Stimulated activated CD4-positive, alpha-beta T cell treated with anti-CD3 and anti-CD28 coated beads, Interleukin-4, amount 100 ng/mL, for 48 hours (primary cell): Measurements from ENCODE around the gene P2RY8.
A peak's percentile ranks its signal among the peaks of the same experiment; 100 is the strongest.
"Not testable (repeated sequence)": the region's sequence is repeated elsewhere in the genome, so short reads cannot be mapped to it uniquely, and the experiment has no call there.

ENCODE experiments used
- DNase-seq, 2 donors: peaks; one replicate each; pipeline ENCODE4 v3.0.0-alpha.2; 2020; ENCODE audit warnings: low read depth in 2 of 2

Gene P2RY8

GRCh38 chrX:1545776-1546408 is 8.9 kb upstream of the P2RY8 start:
- no peak for DNase-seq

DNA sequence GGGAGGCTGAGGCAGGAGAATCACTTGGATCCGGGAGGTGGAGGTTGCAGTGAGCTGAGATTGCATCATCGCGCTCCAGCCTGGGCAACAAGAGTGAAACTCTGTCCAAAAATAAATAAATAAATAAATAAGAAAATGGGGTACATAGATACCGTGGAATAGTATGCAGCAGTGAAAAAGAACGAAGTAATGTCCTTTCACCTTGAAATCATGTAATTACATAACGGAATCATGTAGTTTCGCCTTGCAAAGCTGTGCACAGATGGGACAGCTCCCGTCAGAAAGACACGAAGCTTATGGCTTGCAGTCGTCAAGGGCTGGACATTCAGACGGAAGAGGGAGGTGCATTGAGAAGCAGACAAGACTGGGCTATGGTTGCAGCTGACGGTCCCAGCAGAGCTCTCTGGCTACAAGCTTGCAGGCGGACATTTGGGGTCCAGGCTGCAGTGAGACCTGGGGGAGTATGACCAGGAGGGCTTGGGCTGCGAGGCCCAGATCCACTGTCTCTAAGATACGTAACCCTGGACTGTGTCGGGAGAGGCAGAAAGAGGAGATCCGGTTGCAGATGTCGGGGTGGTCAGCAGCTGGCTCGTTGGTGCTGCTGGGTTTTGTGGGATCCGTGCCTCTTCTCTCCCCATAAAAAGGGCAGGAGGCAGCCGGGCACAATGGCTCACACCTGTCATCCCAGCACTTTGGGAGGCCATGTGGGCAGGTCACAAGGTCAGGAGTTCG is 6.2 kb upstream of the P2RY8 start:
- no peak for DNase-seq

DNA sequence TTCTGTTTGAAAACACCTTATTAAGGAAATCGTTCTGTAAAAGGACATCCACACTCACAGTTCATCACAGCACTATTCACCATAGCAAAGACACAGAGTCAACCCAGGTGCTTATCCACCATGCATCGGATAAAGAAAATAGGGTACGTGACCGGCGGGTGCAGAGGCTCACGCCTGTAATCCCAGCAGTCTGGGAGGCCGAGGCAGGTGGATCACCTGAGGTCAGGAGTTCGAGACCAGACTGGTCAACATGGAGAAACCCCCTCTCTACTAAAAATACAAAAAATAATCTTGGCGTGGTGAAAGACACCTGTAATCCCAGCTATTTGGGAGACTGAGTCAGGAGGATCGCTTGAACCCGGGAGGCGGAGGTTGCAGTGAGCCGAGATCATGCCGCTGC is 2.2 kb upstream of the P2RY8 start:
- DNase-seq, result not testable (repeated sequence)

DNA sequence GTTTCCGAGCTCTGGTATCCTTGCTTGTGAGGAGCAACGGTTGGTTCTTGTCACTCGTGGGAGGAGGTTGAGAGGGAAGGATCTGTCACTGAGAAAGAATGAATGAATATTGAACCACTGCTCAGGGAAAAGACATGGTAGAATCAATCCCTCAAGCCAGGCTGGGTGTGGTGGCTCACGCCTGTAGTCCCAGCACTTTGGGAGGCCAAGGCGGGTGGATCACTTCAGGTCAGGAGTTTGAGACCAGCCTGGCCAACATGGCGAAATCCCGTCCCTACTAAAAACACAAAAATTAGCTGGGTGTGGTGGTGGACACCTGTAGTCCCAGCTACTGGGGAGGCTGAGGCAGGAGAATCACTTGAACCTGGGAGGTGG is 718 bp upstream of the P2RY8 start:
- DNase-seq, result not testable (repeated sequence)

DNA sequence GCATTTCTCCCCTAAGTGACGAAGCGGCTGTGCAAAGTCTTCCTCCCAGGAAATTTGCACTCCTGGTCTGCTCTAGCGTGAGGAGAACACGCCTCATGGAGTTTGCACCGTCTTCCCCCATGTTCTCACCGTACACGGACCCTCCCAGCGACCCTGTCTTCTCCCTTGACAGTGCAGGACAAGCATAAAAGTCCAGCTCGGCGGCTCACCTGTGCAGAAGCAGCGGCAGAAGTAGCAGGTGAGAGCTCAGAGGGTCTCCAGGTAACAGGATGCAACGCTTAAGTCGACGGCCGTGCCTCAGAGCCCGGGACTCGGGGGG is 314 bp downstream of the P2RY8 start:
- DNase-seq, result no peak

- DNase-seq, result peak; percentile 38 to 58
These were observed 1.5 kb downstream of the P2RY8 start for GRCh38 chrX:1535241-1536041.

GRCh38 chrX:1534301-1535168 is 2.5 kb downstream of the P2RY8 start:
- peak in 1 of 2 donors; percentile 30 for DNase-seq

DNA sequence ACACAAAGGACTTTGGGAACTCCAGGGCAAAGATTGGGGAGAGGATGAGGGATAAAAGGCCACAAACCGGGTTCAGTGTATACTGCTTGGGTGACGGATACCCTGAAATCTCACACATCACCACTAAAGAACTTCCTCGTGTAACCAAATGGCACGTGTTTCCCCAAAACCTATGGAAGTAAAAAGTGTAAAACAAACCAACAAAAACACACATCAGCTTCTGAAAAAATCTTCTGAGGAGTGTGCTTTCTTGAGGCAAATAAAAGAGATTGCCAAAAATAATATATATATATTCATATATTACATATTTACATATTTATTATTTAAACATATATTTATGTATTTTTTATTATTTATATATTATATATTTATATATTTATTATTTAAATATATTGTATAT is 3.9 kb downstream of the P2RY8 start:
- no peak for DNase-seq

DNA sequence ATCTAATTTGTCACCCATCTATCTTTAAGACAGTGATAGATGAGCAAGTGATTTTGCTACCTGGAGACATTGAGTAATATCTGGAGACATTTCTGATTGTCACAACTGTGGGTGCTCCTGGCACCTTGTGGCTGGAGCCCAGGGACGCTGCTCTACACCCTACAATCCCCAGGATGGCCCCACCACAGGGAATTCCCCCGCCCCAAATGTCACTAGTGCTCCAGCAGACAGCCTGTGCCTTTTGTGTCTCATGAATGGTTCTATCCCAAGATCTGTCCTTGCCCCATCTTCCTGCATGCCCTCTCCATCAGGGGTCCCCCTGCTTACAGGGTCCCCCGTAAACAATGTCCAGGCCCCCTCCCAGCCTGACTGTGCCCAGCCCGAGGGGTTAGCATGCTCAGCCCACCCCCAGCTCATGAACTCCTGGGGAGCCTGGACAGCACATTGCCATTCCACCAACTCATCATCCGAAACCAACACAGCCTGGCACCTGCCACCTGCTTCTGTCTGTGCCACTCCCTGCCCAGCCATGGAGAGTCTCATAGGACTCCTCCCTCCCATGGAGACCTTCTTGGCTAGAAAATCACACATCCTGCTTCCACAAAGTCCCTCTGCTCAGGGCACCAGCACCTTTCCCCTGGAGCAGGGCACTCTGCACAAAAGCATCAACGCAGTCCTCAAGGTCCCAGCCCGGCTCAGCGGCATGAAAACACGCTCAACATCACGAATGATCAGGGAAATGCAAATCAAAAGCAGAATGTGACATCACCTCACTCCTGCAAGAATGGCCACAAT is 5.7 kb downstream of the P2RY8 start:
- peak; percentile 36 to 57 for DNase-seq

GRCh38 chrX:1529756-1530155 is 7.2 kb downstream of the P2RY8 start:
- no peak for DNase-seq

GRCh38 chrX:1529328-1529727 is 7.7 kb downstream of the P2RY8 start:
- DNase-seq, result no peak

GRCh38 chrX:1528884-1529203 is 8.1 kb downstream of the P2RY8 start:
- DNase-seq, result no peak

- no peak for DNase-seq
These were observed 8.7 kb downstream of the P2RY8 start for GRCh38 chrX:1528186-1528883.

GRCh38 chrX:1527457-1527856 is 9.5 kb downstream of the P2RY8 start:
- no peak for DNase-seq

DNA sequence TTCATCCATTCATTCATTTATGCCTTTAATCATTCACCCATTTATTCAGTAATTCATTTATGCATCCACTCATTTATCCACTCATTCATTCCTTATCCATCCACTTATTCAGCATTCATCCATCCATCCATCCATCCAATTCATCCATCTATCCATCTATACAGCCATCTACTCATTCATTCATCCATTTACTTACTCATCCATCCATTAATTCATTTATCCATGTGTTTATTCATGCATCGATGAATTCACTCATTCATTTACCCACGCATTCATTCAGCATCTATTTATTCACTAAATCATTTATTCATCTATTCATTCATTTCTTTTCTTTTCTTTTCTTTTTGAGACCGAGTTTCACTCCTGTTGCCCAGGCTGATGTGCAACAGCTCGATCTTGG is 10.4 kb downstream of the P2RY8 start:
- DNase-seq, result no peak

DNA sequence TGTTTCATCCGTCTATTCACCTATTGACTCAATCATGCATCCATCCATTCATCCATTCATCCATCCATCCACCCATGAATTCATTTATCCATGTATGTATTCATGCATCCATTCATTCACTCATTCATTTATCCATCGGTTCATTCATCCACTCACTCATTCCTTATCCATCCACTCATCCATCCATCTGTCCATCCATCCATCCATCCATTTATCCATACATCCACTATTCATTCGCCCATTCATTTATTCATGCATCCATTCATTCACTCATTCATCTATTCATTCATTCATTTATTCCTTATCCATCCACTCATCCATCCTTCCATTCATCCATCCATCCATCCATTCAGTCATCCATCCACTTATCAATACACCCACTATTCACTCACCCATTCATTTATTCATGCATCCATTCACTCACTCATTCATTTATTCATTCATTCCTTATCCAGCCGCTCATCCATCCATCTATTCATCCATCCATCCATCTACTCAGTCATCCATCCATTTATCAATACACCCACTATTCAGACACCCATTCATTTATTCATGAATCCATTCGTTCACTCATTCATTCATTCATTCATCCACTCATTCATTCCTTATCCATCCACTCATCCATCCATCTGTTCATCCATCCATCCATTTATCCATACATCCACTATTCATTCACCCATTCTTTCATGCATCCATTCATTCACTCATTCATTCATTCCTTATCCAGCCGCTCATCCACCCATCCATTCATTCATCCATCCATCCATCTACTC is 11.2 kb downstream of the P2RY8 start:
- no peak for DNase-seq

DNA sequence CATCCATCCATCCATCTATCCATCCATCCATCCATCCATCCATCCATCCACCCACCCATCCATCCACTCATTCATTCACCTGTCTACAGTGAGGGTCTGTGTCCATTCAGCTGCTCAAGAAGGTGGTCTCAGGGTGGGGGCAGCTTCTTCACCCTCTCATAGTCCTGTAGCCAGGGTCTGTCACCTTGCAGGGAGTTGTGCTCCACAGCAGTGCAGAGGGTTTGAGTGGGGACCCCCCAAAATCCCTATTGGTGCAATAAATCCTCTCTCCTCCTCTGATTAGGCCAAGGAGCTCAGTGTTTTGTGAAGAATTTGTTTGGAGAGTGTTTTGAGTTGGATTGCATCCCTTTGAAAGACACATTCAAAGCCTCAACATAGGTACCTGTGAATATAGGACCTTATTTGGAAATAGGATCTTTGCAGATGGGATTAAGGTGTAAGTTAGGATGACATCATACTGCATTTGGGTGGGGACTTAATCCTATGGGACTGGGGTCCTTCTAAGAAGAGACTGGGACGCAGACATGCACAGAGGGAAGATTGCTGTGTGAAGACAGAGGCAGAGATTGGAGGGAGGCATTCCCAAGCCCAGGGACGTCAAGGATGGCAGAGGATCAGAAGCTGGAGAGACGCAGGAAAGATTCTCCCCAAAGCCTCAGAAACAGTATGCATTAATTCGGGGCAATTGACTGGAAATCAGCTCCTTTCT is 12.0 kb downstream of the P2RY8 start:
- DNase-seq, result no peak

DNA sequence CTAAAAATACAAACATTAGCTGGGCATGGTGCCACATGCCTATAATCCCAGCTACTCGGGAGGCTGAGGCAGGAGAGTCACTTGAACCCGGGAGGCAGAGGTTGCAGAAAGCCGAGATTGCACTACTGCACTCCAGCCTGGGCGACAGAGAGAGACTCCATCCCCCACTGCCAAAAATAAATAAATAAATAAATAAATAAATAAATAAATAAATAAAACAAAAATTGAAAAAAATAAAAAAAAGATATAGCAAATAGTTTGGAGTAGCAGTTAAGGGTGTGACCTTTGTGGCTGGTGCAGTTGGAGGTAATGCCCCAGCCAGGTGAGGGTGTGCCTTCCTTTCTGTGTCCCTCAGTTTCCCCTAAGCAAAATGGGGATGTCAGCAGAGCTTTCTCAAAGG is 14.1 kb downstream of the P2RY8 start:
- DNase-seq, result not testable (repeated sequence)

DNA sequence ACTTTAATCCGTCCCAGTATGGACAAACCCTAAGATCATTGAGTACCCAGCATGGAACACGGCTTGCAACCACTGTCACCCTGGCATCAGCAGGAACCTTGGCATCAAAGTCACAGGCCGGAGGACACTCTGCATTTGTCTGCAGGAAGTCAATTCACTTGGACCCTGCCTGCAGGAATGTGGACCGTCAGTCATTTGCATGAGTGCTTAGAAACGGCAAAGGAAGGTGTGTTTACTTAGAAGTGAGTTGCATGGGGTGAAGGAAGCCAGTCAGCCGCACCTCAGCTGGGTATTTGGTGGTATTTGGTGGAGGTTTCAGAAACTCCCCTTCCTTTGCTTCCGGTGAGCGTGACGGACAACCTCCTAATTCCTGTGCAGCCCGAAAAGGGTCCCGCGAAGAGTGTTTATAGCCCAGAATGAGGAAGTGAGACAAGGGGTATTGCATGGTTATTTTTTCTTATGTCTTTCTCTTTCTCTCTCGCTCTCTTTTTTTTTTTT is 15.5 kb downstream of the P2RY8 start:
- no peak for DNase-seq
